Prostate gland (tissue), 2 donors: ENCODE data around the gene NEDD8.
"Not testable (repeated sequence)": the region's sequence is repeated elsewhere in the genome, so short reads cannot be mapped to it uniquely, and the experiment has no call there.

Experiments used
- POLR2A ChIP-seq: fragments of 450-650 bp; IDR thresholded peaks from one replicate; pipeline ENCODE4 v1.6.1; 2016; ENCODE audit warnings: antibody characterized with exemption, mild to moderate bottlenecking
- POLR2AphosphoS5 ChIP-seq: sonication (generic); formaldehyde crosslinking; IDR thresholded peaks from one replicate; pipeline ENCODE4 v1.6.1; 2017; ENCODE audit warnings: antibody characterized with exemption
- TF ChIP-seq, protein P1 (sequence below), 4 experiments: fragments of 200-600 bp in 2 of 4; fragments of 450-650 bp in 2 of 4; sonication (generic) in 2 of 4; IDR thresholded peaks; 1 replicate in 3 of 4; 2 replicates in 1 of 4; pipeline ENCODE4 v1.5.1; 2016 to 2019; ENCODE audit warnings: antibody characterized with exemption in 4 of 4, mild to moderate bottlenecking in 2 of 4, moderate library complexity in 2 of 4

DNA sequence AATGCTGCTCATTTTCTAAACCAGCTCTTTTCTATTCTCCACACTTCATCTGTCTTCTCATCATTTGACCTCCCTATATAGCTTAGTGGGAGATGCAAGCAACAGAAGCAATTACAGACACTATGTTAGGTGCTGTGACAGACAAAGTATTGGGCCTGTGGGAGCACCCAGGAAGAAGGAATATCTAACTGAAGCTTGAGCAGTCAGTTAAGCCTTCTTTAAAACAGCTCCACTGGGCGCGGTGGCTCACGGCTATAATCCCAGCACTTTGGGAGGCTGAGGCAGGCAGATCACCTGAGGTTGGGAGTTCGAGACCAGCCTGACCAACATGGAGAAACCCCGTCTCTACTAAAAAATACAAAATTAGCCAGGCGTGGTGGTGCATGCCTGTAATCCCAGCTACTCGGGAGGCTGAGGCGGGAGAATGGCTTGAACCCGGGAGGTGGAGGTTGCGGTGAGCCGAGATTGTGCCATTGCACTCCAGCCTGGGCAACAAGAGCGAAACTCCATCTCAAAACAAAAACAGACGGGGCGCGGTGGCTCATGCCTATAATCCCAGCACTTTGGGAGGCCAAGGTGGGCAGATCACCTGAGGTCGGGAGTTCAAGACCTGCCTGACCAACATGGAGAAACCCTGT, 28.8 kb downstream of the NEDD8 start:
- TF ChIP-seq, protein P1, sequence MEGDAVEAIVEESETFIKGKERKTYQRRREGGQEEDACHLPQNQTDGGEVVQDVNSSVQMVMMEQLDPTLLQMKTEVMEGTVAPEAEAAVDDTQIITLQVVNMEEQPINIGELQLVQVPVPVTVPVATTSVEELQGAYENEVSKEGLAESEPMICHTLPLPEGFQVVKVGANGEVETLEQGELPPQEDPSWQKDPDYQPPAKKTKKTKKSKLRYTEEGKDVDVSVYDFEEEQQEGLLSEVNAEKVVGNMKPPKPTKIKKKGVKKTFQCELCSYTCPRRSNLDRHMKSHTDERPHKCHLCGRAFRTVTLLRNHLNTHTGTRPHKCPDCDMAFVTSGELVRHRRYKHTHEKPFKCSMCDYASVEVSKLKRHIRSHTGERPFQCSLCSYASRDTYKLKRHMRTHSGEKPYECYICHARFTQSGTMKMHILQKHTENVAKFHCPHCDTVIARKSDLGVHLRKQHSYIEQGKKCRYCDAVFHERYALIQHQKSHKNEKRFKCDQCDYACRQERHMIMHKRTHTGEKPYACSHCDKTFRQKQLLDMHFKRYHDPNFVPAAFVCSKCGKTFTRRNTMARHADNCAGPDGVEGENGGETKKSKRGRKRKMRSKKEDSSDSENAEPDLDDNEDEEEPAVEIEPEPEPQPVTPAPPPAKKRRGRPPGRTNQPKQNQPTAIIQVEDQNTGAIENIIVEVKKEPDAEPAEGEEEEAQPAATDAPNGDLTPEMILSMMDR (IDR thresholded peaks at IDR 0.05): not testable (repeated sequence)
- TF ChIP-seq POLR2AphosphoS5, POLR2A: not testable (repeated sequence)
